NCI-H510A (cell line): ENCODE measurements around the gene TOB2.
"Not testable (repeated sequence)": the region's sequence is repeated elsewhere in the genome, so short reads cannot be mapped to it uniquely, and the experiment has no call there.

Source experiments
- DNase-seq: peaks from one replicate; lab custom pipeline; 2025; lab: John Stamatoyannopoulos, UW

Gene TOB2

GRCh38 chr22:41461901-41462300 lies 15.3 kb upstream of the TOB2 start:
- DNase-seq = no peak

- not testable (repeated sequence) for DNase-seq
Observed at GRCh38 chr22:41460071-41460470, 13.5 kb upstream of the TOB2 start.

- DNase-seq = no peak
Observed at GRCh38 chr22:41459431-41459830, 12.8 kb upstream of the TOB2 start.

- no peak for DNase-seq
Observed at GRCh38 chr22:41458161-41458728, 11.6 kb upstream of the TOB2 start.

- peak; percentile 90 for DNase-seq
Observed at GRCh38 chr22:41448189-41448808, 1.7 kb upstream of the TOB2 start.

- DNase-seq = peak; percentile 40
Observed at GRCh38 chr22:41447435-41448188, 1.0 kb upstream of the TOB2 start.

- DNase-seq = no peak
Observed at GRCh38 chr22:41446057-41446501, 522 bp downstream of the TOB2 start.

- no peak for DNase-seq
Observed at GRCh38 chr22:41445129-41446056, 1.2 kb downstream of the TOB2 start.

- DNase-seq = peak; percentile 72
Observed at GRCh38 chr22:41444360-41445128, 2.1 kb downstream of the TOB2 start.

- no peak for DNase-seq
Observed at GRCh38 chr22:41442240-41442792, 4.3 kb downstream of the TOB2 start.

- not testable (repeated sequence) for DNase-seq
Observed at GRCh38 chr22:41440511-41440910, 6.1 kb downstream of the TOB2 start.

GRCh38 chr22:41437198-41437597 lies 9.4 kb downstream of the TOB2 start:
- no peak for DNase-seq

GRCh38 chr22:41436322-41437113 lies 10.1 kb downstream of the TOB2 start:
- DNase-seq = no peak

GRCh38 chr22:41435560-41435959 lies 11.0 kb downstream of the TOB2 start:
- no peak for DNase-seq

GRCh38 chr22:41434361-41435003 lies 12.1 kb downstream of the TOB2 start:
- not testable (repeated sequence) for DNase-seq

- not testable (repeated sequence) for DNase-seq
Observed at GRCh38 chr22:41433480-41433879, 13.1 kb downstream of the TOB2 start.

- DNase-seq = no peak
Observed at GRCh38 chr22:41431656-41432055, 14.9 kb downstream of the TOB2 start.

- no peak for DNase-seq
Observed at GRCh38 chr22:41429951-41430332, 16.7 kb downstream of the TOB2 start.

GRCh38 chr22:41429232-41429950 lies 17.2 kb downstream of the TOB2 start:
- no peak for DNase-seq
